Neural progenitor cell (in vitro differentiated cells): ENCODE measurements around the gene HSFX1. TPM values are rescaled to one million over a fixed set of nuclear protein-coding genes. Genes with fewer than 3 reads are reported as not detected.

ENCODE experiments used
- DNase-seq: peaks from one replicate; pipeline ENCODE4 v3.0.0-alpha.2; 2016; ENCODE audit warnings: low spot score
- H2AFZ ChIP-seq: fragments of 200-600 bp; sonication (generic); replicated peaks from 2 replicates; pipeline ENCODE4 v1.6.1; 2016; ENCODE audit warnings: antibody characterized with exemption
- H3F3A ChIP-seq: fragments of 200-600 bp; sonication (generic); 2 replicates; pipeline ENCODE4 v1.6.1; 2016; ENCODE audit warnings: antibody characterized with exemption, low read depth
- H3K27ac ChIP-seq: fragments of 200-600 bp; sonication (generic); 2 replicates; pipeline ENCODE4 v1.5.1; 2016; ENCODE audit warnings: mild to moderate bottlenecking
- H3K27me3 ChIP-seq: fragments of 200-600 bp; sonication (generic); 2 replicates; pipeline ENCODE4 v1.6.1; 2016; ENCODE audit warnings: mild to moderate bottlenecking, moderate library complexity
- H3K36me3 ChIP-seq: fragments of 200-600 bp; sonication (generic); 2 replicates; pipeline ENCODE4 v1.5.1; 2016
- H3K4me1 ChIP-seq: fragments of 200-600 bp; sonication (generic); 2 replicates; pipeline ENCODE4 v1.6.1; 2016; ENCODE audit warnings: mixed run types
- H3K4me2 ChIP-seq: fragments of 200-600 bp; sonication (generic); 2 replicates; pipeline ENCODE4 v1.6.1; 2016
- H3K4me3 ChIP-seq: fragments of 200-600 bp; sonication (generic); 2 replicates; pipeline ENCODE4 v1.5.1; 2016
- H3K79me2 ChIP-seq: fragments of 200-600 bp; sonication (generic); 2 replicates; pipeline ENCODE4 v1.6.1; 2016; ENCODE audit warnings: low read depth
- H3K9ac ChIP-seq: fragments of 200-600 bp; sonication (generic); 2 replicates; pipeline ENCODE4 v1.6.1; 2016
- H3K9me3 ChIP-seq: fragments of 200-600 bp; sonication (generic); 2 replicates; pipeline ENCODE4 v1.5.1; 2016; ENCODE audit warnings: low read depth
- H4K20me1 ChIP-seq: fragments of 200-600 bp; sonication (generic); 2 replicates; pipeline ENCODE4 v1.6.1; 2016; ENCODE audit warnings: low read depth
- H3K27ac Mint-ChIP-seq: 3 replicates; pipeline ENCODE4 v1.8.0; 2021; ENCODE audit warnings: mixed read lengths
- H3K27me3 Mint-ChIP-seq: 2 replicates; pipeline ENCODE4 v1.8.0; 2022; ENCODE audit warnings: low read depth, mild to moderate bottlenecking, inconsistent platforms, moderate library complexity, mixed read lengths; ENCODE audit not compliant: insufficient read depth
- H3K36me3 Mint-ChIP-seq: 3 replicates; pipeline ENCODE4 v1.8.0; 2021; ENCODE audit warnings: mixed read lengths
- H3K4me1 Mint-ChIP-seq: 3 replicates; pipeline ENCODE4 v1.8.0; 2021; ENCODE audit warnings: mixed read lengths
- H3K4me3 Mint-ChIP-seq: 3 replicates; pipeline ENCODE4 v1.8.0; 2021; ENCODE audit warnings: mild to moderate bottlenecking, moderate library complexity, mixed read lengths
- H3K9me3 Mint-ChIP-seq: 3 replicates; pipeline ENCODE4 v1.8.0; 2020; ENCODE audit warnings: mixed read lengths
- CTCF ChIP-seq: fragments of 200-600 bp; sonication (generic); IDR thresholded peaks from 2 replicates; pipeline ENCODE4 v1.5.1; 2017; ENCODE audit warnings: antibody characterized with exemption, mild to moderate bottlenecking
- EZH2 ChIP-seq: fragments of 200-600 bp; sonication (generic); IDR thresholded peaks from 2 replicates; pipeline ENCODE4 v1.6.1; 2017; ENCODE audit warnings: antibody characterized with exemption, mild to moderate bottlenecking, moderate library complexity
- EZH2phosphoT487 ChIP-seq: fragments of 200-600 bp; sonication (generic); IDR thresholded peaks from 2 replicates; pipeline ENCODE4 v1.6.1; 2017; ENCODE audit warnings: antibody characterized with exemption
- small RNA-seq: library from RNA; depleted of rRNA; stranded (forward); fragments of <200 nt; gene quantifications from one replicate; pipeline ENCODE3, GENCODE V24; 2015
- total RNA-seq: library from RNA; depleted of rRNA; stranded (reverse); fragments of >200 nt; gene quantifications from 2 replicates; pipeline ENCODE4 v1.2.3, GENCODE V29; 2015; ENCODE audit warnings: low replicate concordance

HSFX1 gene
- total RNA-seq, 1 donor from 2014 or later, result 0.06 TPM

GRCh38 chrX:149825424-149825823 is 51.6 kb downstream of the HSFX1 start:
- no peak overlapping the region for H3K4me2 ChIP-seq
- H3K27ac ChIP-seq, result no peak overlapping the region
- H3K79me2 ChIP-seq, result no peaks in the 10 kb centered on the region
- H3K9me3 ChIP-seq, result no peaks in the 10 kb centered on the region
- peaks cover 29% of the 10 kb centered on the region for H3F3A ChIP-seq
- Mint-ChIP-seq H3K4me3 (no peak overlapping the region), H3K27me3 (peaks cover 7% of the 10 kb centered on the region), H3K4me1 (peaks cover 22% of the 10 kb centered on the region), H3K9me3 (peaks cover 6% of the 10 kb centered on the region), H3K27ac (no peak overlapping the region), H3K36me3 (no peaks in the 10 kb centered on the region)
- TF ChIP-seq EZH2, result no peak
- TF ChIP-seq CTCF, result peak; percentile 49
- TF ChIP-seq EZH2phosphoT487, result no peak
- no peak overlapping the region for H3K9ac ChIP-seq
- peak; percentile 43 for DNase-seq
- no peaks in the 10 kb centered on the region for H3K36me3 ChIP-seq
- H4K20me1 ChIP-seq, result no peaks in the 10 kb centered on the region
- peaks cover 7% of the 10 kb centered on the region for H3K27me3 ChIP-seq
- H3K4me1 ChIP-seq, result peaks cover 17% of the 10 kb centered on the region
- H2AFZ ChIP-seq, result no peak overlapping the region
- no peak overlapping the region for H3K4me3 ChIP-seq

Small RNAs within 50 kb of the gene (small RNA-seq; reads per million reads assigned to genes)
- gene AC244098.1, result not detected
- gene AC244098.2, result not detected
- gene AC244098.3, result not detected

Other genes with a start within 250 kb of the HSFX1 start
- gene EOLA1, start 233.1 kb upstream of the HSFX1 start, total RNA-seq, result 3.5 and 7.5 TPM in 2 replicates
- gene HSFX3, start 224.1 kb upstream of the HSFX1 start, total RNA-seq, result not detected in 2 replicates
- not detected in 2 replicates for gene MAGEA9B, start 186.6 kb upstream of the HSFX1 start, total RNA-seq
- 0.56 and 0.77 TPM in 2 replicates for gene HSFX2, start 178.8 kb upstream of the HSFX1 start, total RNA-seq
- gene TMEM185A, start 142.3 kb upstream of the HSFX1 start, total RNA-seq, result 15.8 and 16.3 TPM in 2 replicates
- not detected in 2 replicates for gene MAGEA11, start 62.0 kb upstream of the HSFX1 start, total RNA-seq
- not detected in 2 replicates for gene MAGEA9, start 7.9 kb downstream of the HSFX1 start, total RNA-seq
- not detected in 2 replicates for gene MAGEA8, start 107.1 kb downstream of the HSFX1 start, total RNA-seq
- gene HSFX4, start 155.5 kb downstream of the HSFX1 start, total RNA-seq, result not detected in 2 replicates
- 11.2 and 19.0 TPM in 2 replicates for gene EOLA2, start 164.4 kb downstream of the HSFX1 start, total RNA-seq